GM18511 (cell line): Measurements from ENCODE around the gene CTBP1.
A peak's percentile ranks its signal among the peaks of the same experiment; 100 is the strongest.

Experiments
- ATAC-seq: cut with Tn5 transposase; IDR thresholded peaks from one replicate; pipeline ENCODE4 v1.9.1; 2021; ENCODE audit warnings: mild to moderate bottlenecking, moderate library complexity; ENCODE audit not compliant: unreplicated experiment

CTBP1 gene

GRCh38 chr4:1199556-1200331 lies 49.2 kb downstream of the CTBP1 start:
- no peak for ATAC-seq

- no peak for ATAC-seq
Observed at GRCh38 chr4:1198098-1198844, 50.7 kb downstream of the CTBP1 start.

- ATAC-seq, result no peak
Observed at GRCh38 chr4:1196421-1197183, 52.3 kb downstream of the CTBP1 start.

GRCh38 chr4:1195891-1196401 lies 53.0 kb downstream of the CTBP1 start:
- no peak for ATAC-seq

- no peak for ATAC-seq
Observed at GRCh38 chr4:1195109-1195671, 53.7 kb downstream of the CTBP1 start.

GRCh38 chr4:1194010-1194900 lies 54.7 kb downstream of the CTBP1 start:
- ATAC-seq, result no peak

- ATAC-seq, result no peak
Observed at GRCh38 chr4:1193206-1194009, 55.5 kb downstream of the CTBP1 start.

GRCh38 chr4:1192493-1193205 lies 56.3 kb downstream of the CTBP1 start:
- ATAC-seq, result no peak

- ATAC-seq, result no peak
Observed at GRCh38 chr4:1192091-1192492, 56.8 kb downstream of the CTBP1 start.

GRCh38 chr4:1191621-1192020 lies 57.3 kb downstream of the CTBP1 start:
- no peak for ATAC-seq

- ATAC-seq, result no peak
Observed at GRCh38 chr4:1187182-1187581, 61.7 kb downstream of the CTBP1 start.

GRCh38 chr4:1183985-1184773 lies 64.8 kb downstream of the CTBP1 start:
- peak; percentile 79 for ATAC-seq

- ATAC-seq, result no peak
Observed at GRCh38 chr4:1182313-1182712, 66.6 kb downstream of the CTBP1 start.

- ATAC-seq, result no peak
Observed at GRCh38 chr4:1180663-1181062, 68.3 kb downstream of the CTBP1 start.

GRCh38 chr4:1179976-1180375 lies 69.0 kb downstream of the CTBP1 start:
- no peak for ATAC-seq

- no peak for ATAC-seq
Observed at GRCh38 chr4:1179089-1179441, 69.9 kb downstream of the CTBP1 start.

- no peak for ATAC-seq
Observed at GRCh38 chr4:1178300-1179088, 70.4 kb downstream of the CTBP1 start.
